Right lobe of liver (tissue), 4 donors: Measurements from ENCODE around the gene PXYLP1.

Source experiments
- POLR2A ChIP-seq: fragments of 450-650 bp; IDR thresholded peaks from one replicate; pipeline ENCODE4 v1.6.1; 2017; ENCODE audit warnings: antibody characterized with exemption, mild to moderate bottlenecking
- TF ChIP-seq, protein P1 (sequence below), 4 donors: fragments of 200-600 bp in 3 of 4; fragments of 450-650 bp in 1 of 4; IDR thresholded peaks; one replicate each; pipeline versions ENCODE4 v1.5.1 to v1.8.0; 2016 to 2022; ENCODE audit warnings: antibody characterized with exemption in 4 of 4, mild to moderate bottlenecking in 2 of 4
- donor health status: DM: no; HTN: no; CAD: no.
- donor health status: DM: no; HTN: no; CAD: no.
- donor health status: DM: no; HTN: yes; CAD: no.

DNA sequence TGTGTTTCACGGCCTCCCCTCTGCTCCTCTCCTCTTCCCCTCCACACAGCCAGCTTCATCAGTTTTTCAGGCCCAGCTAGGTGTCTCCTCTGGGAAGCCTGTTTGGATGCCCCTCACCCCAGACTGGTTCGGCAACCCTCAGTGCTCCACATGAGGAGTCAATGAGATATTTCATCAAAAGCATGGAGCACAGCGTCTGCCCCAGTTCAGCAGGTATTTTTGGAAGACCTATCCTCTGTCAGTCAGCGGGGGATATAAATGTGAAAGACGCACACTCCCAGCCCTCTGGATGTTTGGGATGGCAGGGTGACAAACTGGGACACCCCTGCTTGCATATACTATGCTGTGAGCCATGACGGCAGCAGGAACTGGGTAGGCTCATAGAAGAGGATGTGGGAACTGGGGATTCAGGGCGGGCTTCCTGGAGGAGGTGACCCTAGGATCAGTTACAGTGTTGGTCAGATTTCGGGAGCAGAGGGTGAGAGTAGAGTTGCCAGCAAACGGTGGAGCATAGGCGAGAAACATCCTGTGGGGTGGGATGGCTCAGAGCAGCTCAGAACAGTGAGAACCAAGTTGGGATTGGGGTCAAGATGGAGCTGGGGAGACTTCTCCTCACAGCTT, 42.9 kb downstream of the PXYLP1 start:
- TF ChIP-seq, protein P1, sequence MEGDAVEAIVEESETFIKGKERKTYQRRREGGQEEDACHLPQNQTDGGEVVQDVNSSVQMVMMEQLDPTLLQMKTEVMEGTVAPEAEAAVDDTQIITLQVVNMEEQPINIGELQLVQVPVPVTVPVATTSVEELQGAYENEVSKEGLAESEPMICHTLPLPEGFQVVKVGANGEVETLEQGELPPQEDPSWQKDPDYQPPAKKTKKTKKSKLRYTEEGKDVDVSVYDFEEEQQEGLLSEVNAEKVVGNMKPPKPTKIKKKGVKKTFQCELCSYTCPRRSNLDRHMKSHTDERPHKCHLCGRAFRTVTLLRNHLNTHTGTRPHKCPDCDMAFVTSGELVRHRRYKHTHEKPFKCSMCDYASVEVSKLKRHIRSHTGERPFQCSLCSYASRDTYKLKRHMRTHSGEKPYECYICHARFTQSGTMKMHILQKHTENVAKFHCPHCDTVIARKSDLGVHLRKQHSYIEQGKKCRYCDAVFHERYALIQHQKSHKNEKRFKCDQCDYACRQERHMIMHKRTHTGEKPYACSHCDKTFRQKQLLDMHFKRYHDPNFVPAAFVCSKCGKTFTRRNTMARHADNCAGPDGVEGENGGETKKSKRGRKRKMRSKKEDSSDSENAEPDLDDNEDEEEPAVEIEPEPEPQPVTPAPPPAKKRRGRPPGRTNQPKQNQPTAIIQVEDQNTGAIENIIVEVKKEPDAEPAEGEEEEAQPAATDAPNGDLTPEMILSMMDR (IDR thresholded peaks at IDR 0.05) = no peak
- TF ChIP-seq POLR2A = no peak
